Right lobe of liver (tissue), 4 donors: ENCODE data around the gene GLCE.
A peak's percentile ranks its signal among the peaks of the same experiment; 100 is the strongest.

Source experiments
- CTCF ChIP-seq, 4 donors: fragments of 200-600 bp in 3 of 4; fragments of 450-650 bp in 1 of 4; IDR thresholded peaks; one replicate each; pipeline versions ENCODE4 v1.5.1 to v1.8.0; 2016 to 2022; ENCODE audit warnings: antibody characterized with exemption in 4 of 4, mild to moderate bottlenecking in 2 of 4
- POLR2A ChIP-seq: fragments of 450-650 bp; IDR thresholded peaks from one replicate; pipeline ENCODE4 v1.6.1; 2017; ENCODE audit warnings: antibody characterized with exemption, mild to moderate bottlenecking
- donor health status: DM: no; HTN: no; CAD: no.
- donor health status: DM: no; HTN: no; CAD: no.
- donor health status: DM: no; HTN: yes; CAD: no.

- TF ChIP-seq CTCF (IDR thresholded peaks at IDR 0.05) (peak; percentile 38 to 50 (median 42)), POLR2A (no peak)
These were observed 65.1 kb downstream of the GLCE start for GRCh38 chr15:69225355-69226022.
